GM12878 (cell line): ENCODE data around the gene RBM45. TPM values are rescaled to one million over a fixed set of nuclear protein-coding genes. Genes with fewer than 3 reads are reported as not detected.
A peak's percentile ranks its signal among the peaks of the same experiment; 100 is the strongest.

Experiments used
- ATAC-seq: fragments of 200-7000 bp; cut with Tn5 transposase; 3 replicates; pipeline ENCODE4 v1.9.1; 2020; ENCODE audit warnings: mild to moderate bottlenecking, moderate library complexity
- BruUV-seq: library from RNA; stranded (reverse); fragments of 400-500 nt; replicated peaks from 2 replicates; lab custom pipeline; 2021; lab: Mats Ljungman, UMichigan
- CTCF ChIA-PET: fragments of 300-600 bp; sonication (Branson Sonifier 250); formaldehyde crosslinking; extraction: SDS; loops from one replicate; lab custom pipeline; 2021; ENCODE audit warnings: inconsistent platforms; lab: Yijun Ruan, JAX
- POLR2A ChIA-PET: fragments of 350-600 bp; formaldehyde crosslinking; extraction: SDS; loops from one replicate; lab custom pipeline; 2021; ENCODE audit warnings: inconsistent platforms; lab: Charles Lee
- RAD21 ChIA-PET: fragments of 300-600 bp; sonication (Branson Sonifier 250); formaldehyde crosslinking; loops from one replicate; lab custom pipeline; 2023; ENCODE audit warnings: antibody characterized with exemption; ENCODE audit not compliant: unreplicated experiment; lab: Charles Lee
- SMC1A ChIA-PET: fragments of 300-600 bp; sonication (Branson Sonifier 250); formaldehyde crosslinking; loops from one replicate; lab custom pipeline; 2023; ENCODE audit not compliant: unreplicated experiment, uncharacterized antibody; lab: Charles Lee
- DNase-seq: peaks from one replicate; pipeline ENCODE4 v3.0.0-alpha.2; 2011; ENCODE audit warnings: low read depth, low spot score
- FAIRE-seq: peaks from 3 replicates; lab custom pipeline; 2011; peaks lifted over from hg19 to GRCh38; lab: Jason Lieb, UNC
- H2AFZ ChIP-seq: 2 replicates; pipeline ENCODE4 v1.6.0; 2011; ENCODE audit warnings: low read depth, low read length, control low read depth; ENCODE audit not compliant: control insufficient read depth
- H3K27ac ChIP-seq: 2 replicates; pipeline ENCODE4 v1.5.1; 2011; ENCODE audit warnings: control low read depth; ENCODE audit not compliant: control insufficient read depth, insufficient read depth
- H3K27me3 ChIP-seq, 2 experiments: replicated peaks in 1 of 2; 2 replicates each; pipeline versions ENCODE4 v1.6.0 to v1.6.1; 2011; ENCODE audit warnings: low read length in 1 of 2; ENCODE audit not compliant: control insufficient read depth in 2 of 2, insufficient read depth in 2 of 2
- H3K36me3 ChIP-seq, 2 experiments: 2 replicates each; pipeline ENCODE4 v1.5.1; 2011; ENCODE audit warnings: low read length in 1 of 2; ENCODE audit not compliant: control insufficient read depth in 2 of 2, insufficient read depth in 2 of 2
- H3K4me1 ChIP-seq: 2 replicates; pipeline ENCODE4 v1.6.1; 2011; ENCODE audit warnings: mild to moderate bottlenecking, low read length, moderate library complexity, mixed read lengths; ENCODE audit not compliant: control insufficient read depth, insufficient read depth
- H3K4me2 ChIP-seq: 2 replicates; pipeline ENCODE4 v1.6.0; 2011; ENCODE audit warnings: control low read depth; ENCODE audit not compliant: control insufficient read depth, insufficient read depth
- H3K4me3 ChIP-seq: fragments of 200-600 bp; sonication (generic); 2 replicates; pipeline ENCODE4 v1.5.1; 2016
- H3K79me2 ChIP-seq: 2 replicates; pipeline ENCODE4 v1.6.0; 2011; ENCODE audit warnings: low read length; ENCODE audit not compliant: control insufficient read depth, insufficient read depth
- H3K9ac ChIP-seq: 2 replicates; pipeline ENCODE4 v1.8.0; 2011; ENCODE audit warnings: low read length, control low read depth, mixed read lengths; ENCODE audit not compliant: control insufficient read depth, insufficient read depth
- H3K9me3 ChIP-seq: replicated peaks from 3 replicates; pipeline ENCODE4 v1.5.1; 2011; ENCODE audit warnings: mild to moderate bottlenecking, low read length; ENCODE audit not compliant: control insufficient read depth, insufficient read depth
- H4K20me1 ChIP-seq: 2 replicates; pipeline ENCODE4 v1.6.0; 2011; ENCODE audit not compliant: control insufficient read depth, insufficient read depth
- DPF2 ChIP-seq: fragments of 450-650 bp; IDR thresholded peaks from 2 replicates; pipeline ENCODE4 v1.6.1; 2017; ENCODE audit warnings: mild to moderate bottlenecking
- E2F8 ChIP-seq: fragments of 450-650 bp; IDR thresholded peaks from 2 replicates; pipeline ENCODE4 v1.6.1; 2018; ENCODE audit warnings: mild to moderate bottlenecking, low read depth, moderate library complexity; ENCODE audit not compliant: partially characterized antibody
- EGR1 ChIP-seq, 2 experiments: IDR thresholded peaks; 1 replicate in 1 of 2; 2 replicates in 1 of 2; pipeline ENCODE4 v1.6.1; 2011 to 2012; ENCODE audit warnings: low read depth in 2 of 2, low read length in 2 of 2, borderline replicate concordance in 1 of 2, mild to moderate bottlenecking in 1 of 2, moderate library complexity in 1 of 2
- GABPA ChIP-seq: IDR thresholded peaks from 2 replicates; pipeline ENCODE4 v1.6.1; 2014; ENCODE audit warnings: antibody characterized with exemption, low read depth, mild to moderate bottlenecking, inconsistent platforms
- LARP7 ChIP-seq: fragments of 450-650 bp; IDR thresholded peaks from 2 replicates; pipeline ENCODE4 v1.6.1; 2017; ENCODE audit warnings: mild to moderate bottlenecking
- PAX8 ChIP-seq: fragments of 450-650 bp; IDR thresholded peaks from 2 replicates; pipeline ENCODE4 v1.6.1; 2017; ENCODE audit warnings: mild to moderate bottlenecking, moderate library complexity
- PBX3 ChIP-seq: IDR thresholded peaks from 2 replicates; pipeline ENCODE4 v1.6.1; 2011; ENCODE audit warnings: mild to moderate bottlenecking, low read depth, low read length, moderate library complexity; ENCODE audit not compliant: insufficient replicate concordance
- RAD21 ChIP-seq: IDR thresholded peaks from 2 replicates; pipeline ENCODE4 v1.6.1; 2011; ENCODE audit warnings: mild to moderate bottlenecking, low read depth, low read length, moderate library complexity; ENCODE audit not compliant: insufficient read depth
- RFX5 ChIP-seq: IDR thresholded peaks from 2 replicates; pipeline ENCODE4 v1.6.1; 2011; ENCODE audit warnings: low read depth, low read length, improper control_type of control experiment
- SMAD1 ChIP-seq: fragments of 450-650 bp; IDR thresholded peaks from 2 replicates; pipeline ENCODE4 v1.6.1; 2018; ENCODE audit warnings: mild to moderate bottlenecking, low read depth; ENCODE audit not compliant: partially characterized antibody
- ZBTB11 ChIP-seq: fragments of 450-650 bp; formaldehyde crosslinking; IDR thresholded peaks from 2 replicates; pipeline ENCODE4 v1.5.0; 2022; ENCODE audit warnings: mild to moderate bottlenecking, missing genetic modification characterization
- ZZZ3 ChIP-seq: IDR thresholded peaks from 2 replicates; pipeline ENCODE4 v1.6.1; 2011; ENCODE audit warnings: low read depth; ENCODE audit not compliant: control insufficient read depth, insufficient read length
- WGBS: methylation state at CpG from one replicate; pipeline ENCODE4 v1.1.6; 2016; ENCODE audit warnings: low lambda C conversion rate; ENCODE audit not compliant: insufficient replicate concordance, insufficient coverage; ENCODE audit errors: missing lambda C conversion rate; 5-methylcytosine and 5-hydroxymethylcytosine counted together
- in situ Hi-C: fragments of 300-500 bp; cut with MboI; formaldehyde crosslinking; loops from 9 replicates; pipeline ENCODE4 v1.14.3; 2018; ENCODE audit warnings: mixed read lengths
- intact Hi-C: fragments of 100-400 bp; cut with micrococcal nuclease; formaldehyde crosslinking; loops from one replicate; pipeline ENCODE4 v1.14.2; 2022; ENCODE audit not compliant: unreplicated experiment
- polyA plus RNA-seq, 11 experiments: library from polyadenylated mRNA; depleted of rRNA in 4 of 11; unstranded in 6 of 11; stranded (reverse) in 5 of 11; fragments of >200 nt; fragmentation: Nextera tagmentation in 4 of 11; fragmentation: Illumina TruSeq in 1 of 11; extraction: Ambion mirVana in 4 of 11; extraction: Trizol in 1 of 11; gene quantifications; 1 replicate in 1 of 11; 2 replicates in 10 of 11; pipeline versions ENCODE4 v1.2.1 to v1.2.3, GENCODE V29; 2011 to 2016; ENCODE audit warnings: inconsistent platforms in 2 of 11, missing spikeins in 2 of 11, low read depth in 1 of 11
- total RNA-seq, 4 experiments: library from RNA; depleted of rRNA in 3 of 4; stranded (reverse); fragments of >200 nt in 3 of 4; fragmentation: Illumina TruSeq in 1 of 4; extraction: Trizol in 1 of 4; gene quantifications; 2 replicates each; pipeline versions ENCODE4 v1.2.1 to v1.2.3, GENCODE V29; 2013 to 2021

RBM45 gene
- total and polyA plus RNA-seq, 10 of the 15 experiments (the other 5 are each of a cell fraction or from before 2014, with no cell fraction given) = 6.2 to 21.7 (median 14.6) TPM

- TF ChIP-seq EGR1 (IDR thresholded peaks at IDR 0.05; ENCODE audit: borderline replicate concordance in 1 of 2, low read depth in 2 of 2, low read length in 2 of 2) (no peak), PBX3 (no peak), ZBTB11 (CRISPR knock-in tag) (no peak), RFX5 (no peak), DPF2 (no peak)
Observed at GRCh38 chr2:178072000-178072382, 40.2 kb upstream of the RBM45 start (continued).

- H3K9me3 ChIP-seq = no peaks in the 10 kb centered on the region
- 15% methylated on average over 42 of the region's 44 CpGs for WGBS
- peaks cover 7 to 16% of the 10 kb centered on the region in 2 experiments for H3K27me3 ChIP-seq
- H3K79me2 ChIP-seq = no peaks in the 10 kb centered on the region
- RAD21 ChIA-PET = no interaction called here
- POLR2A ChIA-PET = interaction anchor here (0.6 kb wide), 1 partner anchor 45 kb away, joined by 3 read pairs; no protein-coding TSS in a partner anchor
- BruUV-seq = no TSS peak
- H2AFZ ChIP-seq = peak within 1 kb of the TSS; percentile 44
- SMC1A ChIA-PET = no interaction called here
- DNase-seq (no peak), ATAC-seq (peak; percentile 57), FAIRE-seq (no peak)
- H3K4me3 ChIP-seq = no peak within 1 kb of the TSS
- H3K4me2 ChIP-seq = peak within 1 kb of the TSS; percentile 60
- H3K9ac ChIP-seq = no peak within 1 kb of the TSS
- H3K27ac ChIP-seq = no peak within 1 kb of the TSS
- no peaks in the 10 kb centered on the region for H3K4me1 ChIP-seq
- in situ Hi-C loops (no loop called here), intact Hi-C loops (no loop called here)
- no peaks in the 10 kb centered on the region for H4K20me1 ChIP-seq
- no peaks in the 10 kb centered on the region for H3K36me3 ChIP-seq
- CTCF ChIA-PET = interaction anchor here (1.1 to 1.5 kb wide), 2 partner anchors 41 to 89 kb away, joined by 3 read pairs; no protein-coding TSS in a partner anchor
- TF ChIP-seq GABPA (no peak), ZZZ3 (no peak), PAX8 (no peak), E2F8 (no peak), LARP7 (no peak), RFX5 (no peak), SMAD1 (no peak), RAD21 (no peak)
Observed at GRCh38 chr2:178072383-178073301, 39.6 kb upstream of the RBM45 start, which contains the start of gene PDE11A. PDE11A (minus strand) TSS chr2:178072777; CDS start chr2:178072437, 340 bp downstream.
